Stomach (tissue), 9 donors: ENCODE data around the gene CST4. TPM values are rescaled to one million over a fixed set of nuclear protein-coding genes. Genes with fewer than 3 reads are reported as not detected.

ENCODE experiments used
- DNase-seq, 2 donors: peaks; one replicate each; pipeline versions ENCODE4 v3.0.0 to v3.0.0-alpha.2; 2013 to 2019
- H3K27ac ChIP-seq, 5 donors: fragments of 200-600 bp in 4 of 5; sonication (generic) in 4 of 5; one replicate each; pipeline ENCODE4 v1.5.1; 2013 to 2019; ENCODE audit warnings: mild to moderate bottlenecking in 1 of 5, moderate library complexity in 1 of 5
- H3K27me3 ChIP-seq, 3 donors: fragments of 200-600 bp; sonication (generic); one replicate each; pipeline ENCODE4 v1.5.1; 2017 to 2019; ENCODE audit warnings: mixed run types in 1 of 3
- H3K36me3 ChIP-seq, 4 donors: fragments of 200-600 bp; sonication (generic); 1 replicate in 3 of 4; 2 replicates in 1 of 4; pipeline ENCODE4 v1.5.1; 2016 to 2019
- H3K4me1 ChIP-seq, 4 donors: fragments of 200-600 bp; sonication (generic); one replicate each; pipeline ENCODE4 v1.5.1; 2016 to 2019
- H3K4me3 ChIP-seq, 4 donors: fragments of 200-600 bp; sonication (generic) in 3 of 4; one replicate each; pipeline ENCODE4 v1.5.1; 2016 to 2019; ENCODE audit warnings: mild to moderate bottlenecking in 1 of 4
- H3K9me3 ChIP-seq, 4 donors: fragments of 200-600 bp; sonication (generic); one replicate each; pipeline ENCODE4 v1.5.1; 2016 to 2019
- CTCF ChIP-seq, 7 experiments: fragments of 450-650 bp in 4 of 7; fragments of 200-600 bp in 3 of 7; sonication (generic) in 3 of 7; IDR thresholded peaks; one replicate each; pipeline ENCODE4 v1.5.1; 2016 to 2019; ENCODE audit warnings: antibody characterized with exemption in 7 of 7, control low read depth in 2 of 7, mild to moderate bottlenecking in 1 of 7
- EP300 ChIP-seq: sonication (generic); formaldehyde crosslinking; IDR thresholded peaks from one replicate; pipeline ENCODE4 v1.6.1; 2017; ENCODE audit warnings: antibody characterized with exemption
- POLR2A ChIP-seq, 4 donors: fragments of 450-650 bp; IDR thresholded peaks; one replicate each; pipeline ENCODE4 v1.6.1; 2016; ENCODE audit warnings: antibody characterized with exemption in 4 of 4, control low read depth in 2 of 4, mild to moderate bottlenecking in 1 of 4, moderate library complexity in 1 of 4
- POLR2AphosphoS5 ChIP-seq, 3 donors: sonication (generic); formaldehyde crosslinking; IDR thresholded peaks; one replicate each; pipeline ENCODE4 v1.6.1; 2016; ENCODE audit warnings: antibody characterized with exemption in 3 of 3
- WGBS, 5 donors: extraction: QIAGEN DNeasy Blood & Tissue Kit in 3 of 5; methylation state at CpG; one replicate each; pipeline versions ENCODE4 v1.1.5 to v1.1.7; 2013 to 2018; 5-methylcytosine and 5-hydroxymethylcytosine counted together
- intact Hi-C: fragments of 100-400 bp; cut with DNase I; formaldehyde crosslinking; loops from one replicate; pipeline ENCODE4 v1.15.1; 2023; ENCODE audit warnings: low total_unique reads
- polyA plus RNA-seq, 3 donors: library from polyadenylated mRNA; stranded (reverse); fragments of 200-250 nt; gene quantifications; one replicate each; pipeline ENCODE4 v1.2.3, GENCODE V29; 2013
- total RNA-seq, 5 donors: library from RNA; depleted of rRNA; stranded (reverse); fragments of >200 nt; gene quantifications; one replicate each; pipeline versions ENCODE4 v1.1.0 to v1.2.3, GENCODE V29; 2014 to 2016
- donor health status: healthy with polysubstance abuse.
- donor health status: Bipolar disorder and iron deficiency.
- donor health status: healthy.

Gene CST4
- total and polyA plus RNA-seq, 8 donors, result not detected

GRCh38 chr20:23670361-23670760, 18.5 kb downstream of the CST4 start:
- WGBS, 5 donors, result 29 to 52% (median 40%) methylated on average over 1 of the region's 1 CpG
- H3K36me3 ChIP-seq, result no peaks in the 10 kb centered on the region
- H3K9me3 ChIP-seq, result no peaks in the 10 kb centered on the region
- H3K4me1 ChIP-seq, result peaks cover 0 to 3% (median 0%) of the 10 kb centered on the region in 4 donors
- intact Hi-C loops, result no loop called here
- no peak overlapping the region for H3K4me3 ChIP-seq
- no peak for DNase-seq
- H3K27ac ChIP-seq, result no peak overlapping the region
- no peaks in the 10 kb centered on the region for H3K27me3 ChIP-seq
- no peak for TF ChIP-seq POLR2A (IDR thresholded peaks at IDR 0.05)
- no peak for TF ChIP-seq CTCF (IDR thresholded peaks at IDR 0.05)

GRCh38 chr20:23669866-23670265, 19.0 kb downstream of the CST4 start:
- intact Hi-C loops, result no loop called here
- Histone ChIP-seq H3K9me3 (no peaks in the 10 kb centered on the region), H3K27ac (no peak overlapping the region), H3K4me3 (no peak overlapping the region), H3K4me1 (peaks cover 0 to 3% (median 0%) of the 10 kb centered on the region in 4 donors), H3K36me3 (no peaks in the 10 kb centered on the region), H3K27me3 (no peaks in the 10 kb centered on the region)
- WGBS, 5 donors, result 87 to 91% (median 89%) methylated on average over 7 of the region's 7 CpGs
- no peak for TF ChIP-seq POLR2A (IDR thresholded peaks at IDR 0.05)
- no peak for DNase-seq

GRCh38 chr20:23669327-23669726, 19.5 kb downstream of the CST4 start:
- no peaks in the 10 kb centered on the region for H3K9me3 ChIP-seq
- H3K27me3 ChIP-seq, result no peaks in the 10 kb centered on the region
- intact Hi-C loops, result no loop called here
- no peak for DNase-seq
- TF ChIP-seq POLR2AphosphoS5 (IDR thresholded peaks at IDR 0.05) (no peak), CTCF (IDR thresholded peaks at IDR 0.05) (no peak), EP300 (no peak), POLR2A (IDR thresholded peaks at IDR 0.05) (no peak)
- 90 to 100% (median 92%) methylated on average over 1 of the region's 1 CpG for WGBS, 5 donors
- H3K36me3 ChIP-seq, result no peaks in the 10 kb centered on the region
- H3K27ac ChIP-seq, result no peak overlapping the region
- H3K4me1 ChIP-seq, result peaks cover 0 to 3% (median 0%) of the 10 kb centered on the region in 4 donors
- H3K4me3 ChIP-seq, result no peak overlapping the region

- Histone ChIP-seq H3K27me3 (no peaks in the 10 kb centered on the region), H3K4me1 (peaks cover 0 to 3% (median 0%) of the 10 kb centered on the region in 4 donors), H3K36me3 (no peaks in the 10 kb centered on the region), H3K9me3 (no peaks in the 10 kb centered on the region), H3K27ac (no peak overlapping the region), H3K4me3 (no peak overlapping the region)
- TF ChIP-seq POLR2AphosphoS5 (IDR thresholded peaks at IDR 0.05) (no peak), POLR2A (IDR thresholded peaks at IDR 0.05) (no peak), CTCF (IDR thresholded peaks at IDR 0.05) (peak in 5 of 7 experiments; percentile 62 to 76 (median 69))
- DNase-seq, result peak; percentile 50 to 78
- WGBS, 5 donors, result 2 to 12% (median 4%) methylated on average over 4 of the region's 4 CpGs
- intact Hi-C loops, result no loop called here
Observed at GRCh38 chr20:23668477-23668951, 20.3 kb downstream of the CST4 start.

- no peak for TF ChIP-seq EP300
- TF ChIP-seq CTCF (IDR thresholded peaks at IDR 0.05), result no peak
- no peak for TF ChIP-seq POLR2AphosphoS5 (IDR thresholded peaks at IDR 0.05)
- TF ChIP-seq POLR2A (IDR thresholded peaks at IDR 0.05), result no peak
- Histone ChIP-seq H3K36me3 (no peaks in the 10 kb centered on the region), H3K27me3 (no peaks in the 10 kb centered on the region), H3K9me3 (no peaks in the 10 kb centered on the region), H3K4me3 (no peak overlapping the region), H3K4me1 (peaks cover 0 to 3% (median 0%) of the 10 kb centered on the region in 4 donors), H3K27ac (no peak overlapping the region)
- DNase-seq, result no peak
- intact Hi-C loops, result no loop called here
- WGBS, 5 donors, result 76 to 87% (median 84%) methylated on average over 7 of the region's 7 CpGs
Observed at GRCh38 chr20:23667666-23668065, 21.2 kb downstream of the CST4 start.
